Measurements from ENCODE around the gene TMEM204.

GRCh38 chr16:1508494-1509187 lies 24.8 kb upstream of the TMEM204 start:
- TF ChIP-seq CTCF (IDR thresholded peaks at IDR 0.05): no peak
- TF ChIP-seq ZFX (IDR thresholded peaks at IDR 0.05; ENCODE audit: borderline replicate concordance): no peak

Measured in 22Rv1 (cell line).